GM18517 (cell line): ENCODE measurements around the gene IZUMO4.

Experiments used
- ATAC-seq: cut with Tn5 transposase; IDR thresholded peaks from one replicate; pipeline ENCODE4 v1.9.1; 2021; ENCODE audit warnings: mild to moderate bottlenecking, moderate library complexity; ENCODE audit not compliant: unreplicated experiment

IZUMO4 gene

GRCh38 chr19:2103045-2103707 is 6.5 kb downstream of the IZUMO4 start:
- ATAC-seq, result no peak

GRCh38 chr19:2108251-2109016 is 11.7 kb downstream of the IZUMO4 start:
- no peak for ATAC-seq

- no peak for ATAC-seq
Measured at GRCh38 chr19:2109046-2109864, 12.5 kb downstream of the IZUMO4 start.

GRCh38 chr19:2110822-2111221 is 14.1 kb downstream of the IZUMO4 start:
- ATAC-seq, result no peak

GRCh38 chr19:2111425-2111824 is 14.7 kb downstream of the IZUMO4 start:
- ATAC-seq, result no peak

- ATAC-seq, result no peak
Measured at GRCh38 chr19:2111886-2112285, 15.2 kb downstream of the IZUMO4 start.

GRCh38 chr19:2112516-2113320 is 16.0 kb downstream of the IZUMO4 start:
- ATAC-seq, result no peak

GRCh38 chr19:2113439-2114211 is 16.9 kb downstream of the IZUMO4 start:
- no peak for ATAC-seq

- no peak for ATAC-seq
Measured at GRCh38 chr19:2114218-2114617, 17.5 kb downstream of the IZUMO4 start.

- ATAC-seq, result no peak
Measured at GRCh38 chr19:2114821-2115220, 18.1 kb downstream of the IZUMO4 start.

GRCh38 chr19:2115324-2115723 is 18.6 kb downstream of the IZUMO4 start:
- no peak for ATAC-seq

GRCh38 chr19:2115911-2116426 is 19.3 kb downstream of the IZUMO4 start:
- no peak for ATAC-seq

GRCh38 chr19:2116507-2116906 is 19.8 kb downstream of the IZUMO4 start:
- no peak for ATAC-seq

- no peak for ATAC-seq
Measured at GRCh38 chr19:2117215-2117960, 20.7 kb downstream of the IZUMO4 start.

- ATAC-seq, result no peak
Measured at GRCh38 chr19:2118438-2118837, 21.7 kb downstream of the IZUMO4 start.

GRCh38 chr19:2119921-2120785 is 23.4 kb downstream of the IZUMO4 start:
- ATAC-seq, result no peak

- no peak for ATAC-seq
Measured at GRCh38 chr19:2120821-2121220, 24.1 kb downstream of the IZUMO4 start.

GRCh38 chr19:2121416-2122051 is 24.8 kb downstream of the IZUMO4 start:
- ATAC-seq, result no peak
